ENCODE results near the gene ADAMTSL2. TPM values are rescaled to one million over a fixed set of nuclear protein-coding genes. Genes with fewer than 3 reads are reported as not detected.

The ADAMTSL2 gene
- total and polyA plus RNA-seq, 2 of the 13 experiments (the other 11 are each of a cell fraction or from before 2014, with no cell fraction given), result 1.9 to 3.8 TPM

DNA sequence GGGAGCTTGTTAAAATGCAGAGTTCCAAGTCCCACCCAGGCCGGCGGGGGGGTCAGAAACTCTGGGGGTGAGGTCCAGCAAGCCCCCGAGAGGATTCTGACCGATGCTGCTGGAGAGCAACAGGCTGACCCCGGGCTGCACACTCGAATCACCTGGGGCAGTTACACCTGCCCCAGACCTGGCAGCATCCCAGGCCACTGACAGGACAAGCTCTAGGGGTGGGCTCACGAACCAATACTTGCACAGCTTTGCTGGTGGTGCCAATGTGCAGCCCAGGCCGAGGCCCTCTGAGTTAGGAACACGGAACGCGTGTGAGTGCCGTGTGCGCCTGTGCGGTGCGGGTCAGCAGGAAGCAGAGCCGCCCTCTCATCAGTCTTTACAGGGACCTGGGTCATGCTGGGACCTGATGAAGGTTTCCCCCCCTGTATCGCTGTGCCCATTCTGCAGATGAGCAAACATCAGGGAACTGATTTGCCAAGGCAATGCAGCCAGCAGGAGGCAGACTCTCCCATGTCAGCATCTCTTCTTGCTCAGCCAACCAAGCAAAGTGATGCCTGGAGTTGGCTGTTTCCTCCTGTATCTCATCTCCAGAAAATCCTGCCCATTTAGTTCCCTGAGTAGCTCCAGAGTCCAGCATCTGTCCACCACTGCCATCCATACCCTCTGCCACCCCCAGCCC, 58.4 kb downstream of the ADAMTSL2 start (continued):
- TF ChIP-seq, protein P1, sequence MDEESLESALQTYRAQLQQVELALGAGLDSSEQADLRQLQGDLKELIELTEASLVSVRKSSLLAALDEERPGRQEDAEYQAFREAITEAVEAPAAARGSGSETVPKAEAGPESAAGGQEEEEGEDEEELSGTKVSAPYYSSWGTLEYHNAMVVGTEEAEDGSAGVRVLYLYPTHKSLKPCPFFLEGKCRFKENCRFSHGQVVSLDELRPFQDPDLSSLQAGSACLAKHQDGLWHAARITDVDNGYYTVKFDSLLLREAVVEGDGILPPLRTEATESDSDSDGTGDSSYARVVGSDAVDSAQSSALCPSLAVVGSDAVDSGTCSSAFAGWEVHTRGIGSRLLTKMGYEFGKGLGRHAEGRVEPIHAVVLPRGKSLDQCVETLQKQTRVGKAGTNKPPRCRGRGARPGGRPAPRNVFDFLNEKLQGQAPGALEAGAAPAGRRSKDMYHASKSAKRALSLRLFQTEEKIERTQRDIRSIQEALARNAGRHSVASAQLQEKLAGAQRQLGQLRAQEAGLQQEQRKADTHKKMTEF (CRISPR knock-in tag; IDR thresholded peaks at IDR 0.05), result no peak
- TF ChIP-seq ZNF629 (CRISPR knock-in tag; conservative IDR thresholded peaks at IDR 0.05) (peak; percentile 93), SMARCE1 (IDR thresholded peaks at IDR 0.05; ENCODE audit: borderline replicate concordance) (no peak), STAG1 (CRISPR knock-in tag; IDR thresholded peaks at IDR 0.05) (peak; percentile 12; the same call in 1 of the 2 replicates), MEF2D (CRISPR knock-in tag; IDR thresholded peaks at IDR 0.05) (no peak)
- TF ChIP-seq, protein P2, sequence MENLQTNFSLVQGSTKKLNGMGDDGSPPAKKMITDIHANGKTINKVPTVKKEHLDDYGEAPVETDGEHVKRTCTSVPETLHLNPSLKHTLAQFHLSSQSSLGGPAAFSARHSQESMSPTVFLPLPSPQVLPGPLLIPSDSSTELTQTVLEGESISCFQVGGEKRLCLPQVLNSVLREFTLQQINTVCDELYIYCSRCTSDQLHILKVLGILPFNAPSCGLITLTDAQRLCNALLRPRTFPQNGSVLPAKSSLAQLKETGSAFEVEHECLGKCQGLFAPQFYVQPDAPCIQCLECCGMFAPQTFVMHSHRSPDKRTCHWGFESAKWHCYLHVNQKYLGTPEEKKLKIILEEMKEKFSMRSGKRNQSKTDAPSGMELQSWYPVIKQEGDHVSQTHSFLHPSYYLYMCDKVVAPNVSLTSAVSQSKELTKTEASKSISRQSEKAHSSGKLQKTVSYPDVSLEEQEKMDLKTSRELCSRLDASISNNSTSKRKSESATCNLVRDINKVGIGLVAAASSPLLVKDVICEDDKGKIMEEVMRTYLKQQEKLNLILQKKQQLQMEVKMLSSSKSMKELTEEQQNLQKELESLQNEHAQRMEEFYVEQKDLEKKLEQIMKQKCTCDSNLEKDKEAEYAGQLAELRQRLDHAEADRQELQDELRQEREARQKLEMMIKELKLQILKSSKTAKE (CRISPR knock-in tag; IDR thresholded peaks at IDR 0.05; ENCODE audit: borderline replicate concordance), result no peak
- TF ChIP-seq, protein P3, sequence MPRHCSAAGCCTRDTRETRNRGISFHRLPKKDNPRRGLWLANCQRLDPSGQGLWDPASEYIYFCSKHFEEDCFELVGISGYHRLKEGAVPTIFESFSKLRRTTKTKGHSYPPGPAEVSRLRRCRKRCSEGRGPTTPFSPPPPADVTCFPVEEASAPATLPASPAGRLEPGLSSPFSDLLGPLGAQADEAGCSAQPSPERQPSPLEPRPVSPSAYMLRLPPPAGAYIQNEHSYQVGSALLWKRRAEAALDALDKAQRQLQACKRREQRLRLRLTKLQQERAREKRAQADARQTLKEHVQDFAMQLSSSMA (CRISPR knock-in tag; IDR thresholded peaks at IDR 0.05), result no peak
- TF ChIP-seq, protein P4, sequence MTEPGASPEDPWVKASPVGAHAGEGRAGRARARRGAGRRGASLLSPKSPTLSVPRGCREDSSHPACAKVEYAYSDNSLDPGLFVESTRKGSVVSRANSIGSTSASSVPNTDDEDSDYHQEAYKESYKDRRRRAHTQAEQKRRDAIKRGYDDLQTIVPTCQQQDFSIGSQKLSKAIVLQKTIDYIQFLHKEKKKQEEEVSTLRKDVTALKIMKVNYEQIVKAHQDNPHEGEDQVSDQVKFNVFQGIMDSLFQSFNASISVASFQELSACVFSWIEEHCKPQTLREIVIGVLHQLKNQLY (CRISPR knock-in tag; IDR thresholded peaks at IDR 0.05), result no peak
